Measurements from ENCODE around the gene VAMP1. TPM values are rescaled to one million over a fixed set of nuclear protein-coding genes. Genes with fewer than 3 reads are reported as not detected.

Gene VAMP1
- total RNA-seq (2021; fragmentation: NEBNext Ultra II Directional; extraction: Animal tissue kit (Norgen Biotek cat#: 25700)) (9.3 and 10.8 TPM in 2 replicates), polyA plus RNA-seq (2011; rRNA removed) (23.1 and 28.2 TPM in 2 replicates), polyA minus RNA-seq (2011; rRNA and poly(A)+ RNA removed) (12.5 and 12.6 TPM in 2 replicates)
- 32.5 TPM for polyA plus RNA-seq (2011; cell fraction: cytosol; rRNA removed)
- polyA plus RNA-seq (2011; cell fraction: nucleus; rRNA removed) = 132 TPM
- polyA plus RNA-seq (2012, experiment 1 of 2) = 14.8 to 22.9 TPM (median 21.4 TPM) in 4 replicates
- polyA plus RNA-seq (2012, experiment 2 of 2) = 7.8 TPM
- polyA plus RNA-seq (2013, experiment 1 of 2) = 13.7 TPM
- polyA plus RNA-seq (2013, experiment 2 of 2) = 13.4 TPM
- polyA minus RNA-seq (2011; cell fraction: cytosol; rRNA and poly(A)+ RNA removed) = 15.7 TPM
- 17.7 TPM for polyA minus RNA-seq (2011; cell fraction: nucleus; rRNA and poly(A)+ RNA removed)
- long read RNA-seq, experiment 1, partial matches to known transcripts = 3 of 4 reads
- long read RNA-seq, experiment 1, other reads (novel, unspliced or antisense) = 1 of 4 reads
- long read RNA-seq, experiment 2, partial matches to known transcripts = 0 of 8 reads
- long read RNA-seq, experiment 2, other reads (novel, unspliced or antisense) = 3 of 8 reads

GRCh38 chr12:6470375-6471163, at the start of gene VAMP1:
TSS of gene VAMP1 (minus strand) at chr12:6470677. CDS start at chr12:6470531, 146 bp downstream.
- peak within 1 kb of the TSS; percentile 13 for H2BK120ac ChIP-seq (replicated peaks; ENCODE audit: low read depth, low read length)
- ChIA-PET POLR2A (ENCODE audit: partially characterized antibody) (interaction anchor here (0.5 to 6.1 kb wide), 51 partner anchors 9 to 453 kb away, joined by 3 to 84 read pairs (median 4); partner anchors contain the start of genes CD27, CDCA3, GAPDH and LTBR), CTCF (ENCODE audit: partially characterized antibody) (interaction anchor here (0.6 to 1.6 kb wide), 9 partner anchors 9 to 145 kb away, joined by 3 to 7 read pairs (median 4); partner anchors contain the start of gene MRPL51)
- H2BK15ac ChIP-seq (ENCODE audit: low read length) = peak within 1 kb of the TSS; percentile 74
- H3K23me2 ChIP-seq (ENCODE audit: low read depth, low read length) = peaks cover 12% of the 10 kb centered on the region
- no peak within 1 kb of the TSS for H2BK20ac ChIP-seq (ENCODE audit: low read length)
- H2BK5ac ChIP-seq (ENCODE audit: low read depth, low read length) = peak within 1 kb of the TSS; percentile 94
- H2AK5ac ChIP-seq (ENCODE audit: low read depth, low read length) = no peak within 1 kb of the TSS
- peak within 1 kb of the TSS; percentile 93 for H2AFZ ChIP-seq (ENCODE audit: low read length)
- peaks cover 0 to 10% of the 10 kb centered on the region in 2 experiments for H4K20me1 ChIP-seq (replicated peaks in 1 of 2; ENCODE audit: control insufficient read depth in 1 of 2, insufficient read depth in 2 of 2, low read length in 2 of 2)
- peak within 1 kb of the TSS; percentile 26 for H4K91ac ChIP-seq (replicated peaks; ENCODE audit: insufficient read length, low read length)
- H3K56ac ChIP-seq (replicated peaks; ENCODE audit: insufficient read length, low read depth, low read length) = peak within 1 kb of the TSS; percentile 93
- peak within 1 kb of the TSS; percentile 60; the same call in 1 of the 2 replicates for H2BK12ac ChIP-seq (ENCODE audit: low read depth, low read length)
- H3K14ac ChIP-seq (ENCODE audit: insufficient read length) = no peak within 1 kb of the TSS
- H3K9me3 ChIP-seq (ENCODE audit: insufficient read depth in 2 of 2, low read depth in 1 of 2, low read length in 1 of 2) = peaks cover 0 to 2% of the 10 kb centered on the region in 2 experiments; a peak in 1 of 4 replicates
- H3K4ac ChIP-seq (replicated peaks; ENCODE audit: insufficient read length, low read depth, low read length) = peak within 1 kb of the TSS; percentile 93
- H3K9ac ChIP-seq (replicated peaks in 1 of 4; ENCODE audit: extremely low read depth in 1 of 4, low read depth in 3 of 4, low read length in 3 of 4) = peak within 1 kb of the TSS in 3 of 4 experiments; percentile 75 to 77 (median 77); a peak in 6 of 7 replicates
- H3K4me1 ChIP-seq (replicated peaks in 1 of 4; ENCODE audit: control insufficient read depth in 3 of 4, insufficient read depth in 4 of 4, low read length in 3 of 4) = peaks cover 3 to 7% (median 3%) of the 10 kb centered on the region in 4 experiments; a peak in 3 of 7 replicates
- 1% methylated on average over 50 of the region's 69 CpGs; no CpG with 5 or more reads in 1 of the 2 experiments for WGBS, 2 experiments (ENCODE audit: extremely low coverage in 1 of 2, insufficient coverage in 1 of 2, insufficient read length in 1 of 2, insufficient replicate concordance in 2 of 2, low coverage in 1 of 2, low lambda C conversion rate in 2 of 2, missing lambda C conversion rate in 1 of 2)
- no peak for FAIRE-seq
- H3K27me3 ChIP-seq (replicated peaks in 1 of 4; ENCODE audit: control insufficient read depth in 3 of 4, extremely low read depth in 1 of 4, insufficient read depth in 3 of 4, low read length in 3 of 4) = no peaks in the 10 kb centered on the region; a peak in 1 of 7 replicates
- no peak within 1 kb of the TSS for H3K23ac ChIP-seq (ENCODE audit: insufficient read length)
- H3K4me3 ChIP-seq (ENCODE audit: extremely low read depth in 1 of 4, insufficient read depth in 2 of 4, low read depth in 3 of 4, low read length in 4 of 4) = peak within 1 kb of the TSS; percentile 75 to 87 (median 86)
- peaks cover 0 to 15% of the 10 kb centered on the region in 2 experiments; a peak in 2 of 4 replicates for H3K79me2 ChIP-seq (ENCODE audit: control insufficient read depth in 1 of 2, insufficient read depth in 2 of 2, low read length in 2 of 2)
- peaks cover 0 to 4% (median 0%) of the 10 kb centered on the region in 4 experiments; a peak in 1 of 8 replicates for H3K36me3 ChIP-seq (ENCODE audit: control insufficient read depth in 2 of 4, insufficient read depth in 4 of 4, low read length in 3 of 4)
- H3K79me1 ChIP-seq (ENCODE audit: low read depth, low read length) = peaks cover 4% of the 10 kb centered on the region
- H4K8ac ChIP-seq (ENCODE audit: extremely low read depth, insufficient read depth, low read length) = peak within 1 kb of the TSS; percentile 87; the same call in 1 of the 2 replicates
- H3K27ac ChIP-seq (ENCODE audit: low read depth, low read length) = peak within 1 kb of the TSS; percentile 67; the same call in 1 of the 2 replicates
- H3K4me2 ChIP-seq (ENCODE audit: insufficient read depth in 1 of 2, low read depth in 2 of 2, low read length in 2 of 2) = peak within 1 kb of the TSS; percentile 97 to 98
- peak; percentile 91 to 97 for DNase-seq (ENCODE audit: low read depth in 1 of 2, low spot score in 2 of 2)
- peak within 1 kb of the TSS; percentile 92 for H4K5ac ChIP-seq (ENCODE audit: insufficient read length, low read depth, low read length)
- H3K18ac ChIP-seq (ENCODE audit: extremely low read depth, low read length) = peak within 1 kb of the TSS; percentile 96
- TF ChIP-seq SIX5 (IDR thresholded peaks at IDR 0.05; ENCODE audit: low read depth, low read length) = no peak
- TF ChIP-seq POLR2A (IDR thresholded peaks at IDR 0.05; ENCODE audit: control extremely low read depth in 1 of 2, low read depth in 2 of 2, low read length in 2 of 2) = peak; percentile 99
- peak; percentile 1 for TF ChIP-seq NANOG (IDR thresholded peaks at IDR 0.05; ENCODE audit: insufficient read depth, low read depth, low read length, poor library complexity, severe bottlenecking)
- peak in 1 of 2 experiments; percentile 26; a peak in 2 of 4 replicates for TF ChIP-seq SIN3A (conservative IDR thresholded peaks at IDR 0.05 in 1 of 2, IDR thresholded peaks at IDR 0.05 in 1 of 2; ENCODE audit: low read depth in 1 of 2, low read length in 2 of 2)
- TF ChIP-seq SP2 (IDR thresholded peaks at IDR 0.05; ENCODE audit: low read length) = peak; percentile 52
- peak; percentile 45 for TF ChIP-seq KDM4A (IDR thresholded peaks at IDR 0.05; ENCODE audit: low read depth, low read length, severe bottlenecking)

All from H1 (cell line).